ENCODE data around the gene RC3H1.
"Not testable (repeated sequence)": the region's sequence is repeated elsewhere in the genome, so short reads cannot be mapped to it uniquely, and the experiment has no call there.

The RC3H1 gene

DNA sequence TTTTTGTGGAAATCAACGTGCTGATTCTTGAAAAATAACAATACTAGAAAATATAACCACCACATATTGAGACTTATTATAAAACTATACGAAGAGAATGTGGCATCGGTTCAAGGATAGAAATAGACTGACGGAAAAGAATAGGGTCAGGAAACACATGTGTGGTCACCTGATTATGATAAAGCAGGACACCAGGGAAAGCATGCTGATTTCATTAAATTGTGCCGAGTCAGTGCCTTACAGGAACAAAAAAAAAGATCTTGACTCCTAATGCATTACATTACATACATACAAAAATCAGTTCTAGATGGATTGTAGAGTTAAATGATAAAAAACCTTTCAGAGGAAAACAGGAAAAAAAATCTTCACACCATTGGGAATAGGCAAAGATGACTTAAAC, 61.5 kb downstream of the RC3H1 start:
- DNase-seq (ENCODE audit: low read depth in 1 of 2, low spot score in 1 of 2): no peak

DNA sequence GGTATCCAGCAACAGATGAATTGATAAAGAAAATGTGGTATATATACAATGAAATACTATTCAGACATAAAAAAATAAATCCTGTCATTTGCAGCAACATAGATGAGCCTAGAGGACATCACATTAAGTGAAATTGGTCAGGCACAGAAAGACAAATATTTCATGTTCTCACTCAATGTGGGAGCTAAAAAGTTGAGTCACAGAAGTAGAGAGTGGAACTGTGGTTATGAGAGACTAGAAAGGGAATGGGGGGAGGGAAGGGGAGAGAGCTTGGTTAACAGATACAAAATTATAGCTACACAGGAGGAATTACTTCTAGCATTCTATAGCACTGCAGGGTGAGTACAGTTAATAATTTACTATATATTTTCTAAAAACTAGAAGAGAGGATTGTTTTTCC, 68.0 kb downstream of the RC3H1 start:
- no peak for DNase-seq (ENCODE audit: low read depth in 1 of 2, low spot score in 1 of 2)

GRCh38 chr1:173948594-173948993, 73.6 kb downstream of the RC3H1 start:
- DNase-seq (ENCODE audit: low read depth in 1 of 2, low spot score in 1 of 2): no peak

GRCh38 chr1:173946380-173946921, 75.7 kb downstream of the RC3H1 start:
- no peak for DNase-seq (ENCODE audit: low read depth in 1 of 2, low spot score in 1 of 2)

DNA sequence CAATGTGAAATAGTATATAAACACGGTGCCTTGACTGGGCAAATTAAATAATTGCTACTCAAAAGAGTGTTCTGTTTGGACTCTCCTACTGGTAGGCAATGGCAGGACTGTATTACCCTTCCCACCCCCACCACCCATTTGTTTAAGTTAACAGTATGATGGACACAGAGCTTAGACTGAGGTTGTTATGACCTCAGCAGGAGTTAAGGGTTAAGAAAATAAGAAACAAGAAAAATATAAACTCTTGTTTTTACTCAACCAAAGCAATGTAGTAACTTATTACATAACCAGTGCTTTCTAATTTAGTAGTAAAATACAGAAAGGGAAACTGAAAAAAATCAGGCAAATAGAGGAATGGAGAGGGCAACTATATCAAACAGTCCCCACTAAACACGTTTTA, 85.1 kb downstream of the RC3H1 start:
- DNase-seq (ENCODE audit: low read depth in 1 of 2, low spot score in 1 of 2): no peak

- DNase-seq (ENCODE audit: low read depth in 1 of 2, low spot score in 1 of 2): no peak
Measured at GRCh38 chr1:173934440-173934839, 87.7 kb downstream of the RC3H1 start.

GRCh38 chr1:173930541-173930940, 91.6 kb downstream of the RC3H1 start:
- not testable (repeated sequence) for DNase-seq (ENCODE audit: low read depth in 1 of 2, low spot score in 1 of 2)

GRCh38 chr1:173925306-173926242, 96.6 kb downstream of the RC3H1 start:
- no peak for DNase-seq (ENCODE audit: low read depth in 1 of 2, low spot score in 1 of 2)

DNA sequence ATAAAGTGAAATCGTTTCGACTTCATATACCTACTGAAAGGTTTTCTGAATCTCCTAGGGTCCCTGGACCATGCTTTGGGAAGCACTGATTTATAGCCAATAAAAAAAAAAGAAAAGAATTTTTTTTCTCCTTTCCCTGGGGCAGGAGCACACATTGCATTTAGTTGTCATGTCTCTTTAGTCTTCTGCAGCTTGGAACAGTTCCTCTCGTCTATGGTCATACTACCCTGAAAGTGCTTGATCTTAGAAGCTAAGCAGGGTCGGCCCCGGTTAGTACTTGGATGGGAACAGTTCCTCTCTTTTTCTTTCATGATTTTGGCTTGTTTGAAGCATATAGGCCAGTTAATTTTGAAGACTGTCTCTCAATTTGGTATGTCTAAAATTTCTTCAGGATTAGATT, 101.3 kb downstream of the RC3H1 start:
- no peak for DNase-seq (ENCODE audit: low read depth in 1 of 2, low spot score in 1 of 2)

- no peak for DNase-seq (ENCODE audit: low read depth in 1 of 2, low spot score in 1 of 2)
Measured at GRCh38 chr1:173917635-173918493, 104.3 kb downstream of the RC3H1 start.

DNA sequence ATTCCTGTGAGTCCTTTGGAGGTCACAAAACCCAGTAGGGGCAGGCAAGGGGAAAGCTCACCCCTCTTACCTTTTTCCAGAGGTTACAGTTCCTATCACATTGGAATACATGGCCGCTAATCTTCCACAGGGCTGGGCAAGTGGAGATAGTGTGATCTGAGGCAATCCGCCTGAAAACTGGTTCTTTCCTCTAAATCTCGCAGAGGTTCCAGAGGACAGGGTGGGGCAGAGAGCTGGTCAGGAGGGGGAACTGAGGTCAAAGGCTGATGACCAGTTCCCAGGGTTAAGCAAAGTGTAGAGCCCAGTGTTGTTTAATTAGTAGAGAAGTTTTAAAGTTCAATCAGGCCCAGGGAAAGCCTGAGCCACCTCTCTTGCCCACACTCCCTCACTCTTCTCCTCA, 105.0 kb downstream of the RC3H1 start, which contains the start of gene SERPINC1:
SERPINC1 (minus strand) TSS at position 179 of the 400 bp plus-strand sequence; CDS start at position 111, 68 bp downstream.
- no peak for DNase-seq (ENCODE audit: low read depth in 1 of 2, low spot score in 1 of 2)

DNA sequence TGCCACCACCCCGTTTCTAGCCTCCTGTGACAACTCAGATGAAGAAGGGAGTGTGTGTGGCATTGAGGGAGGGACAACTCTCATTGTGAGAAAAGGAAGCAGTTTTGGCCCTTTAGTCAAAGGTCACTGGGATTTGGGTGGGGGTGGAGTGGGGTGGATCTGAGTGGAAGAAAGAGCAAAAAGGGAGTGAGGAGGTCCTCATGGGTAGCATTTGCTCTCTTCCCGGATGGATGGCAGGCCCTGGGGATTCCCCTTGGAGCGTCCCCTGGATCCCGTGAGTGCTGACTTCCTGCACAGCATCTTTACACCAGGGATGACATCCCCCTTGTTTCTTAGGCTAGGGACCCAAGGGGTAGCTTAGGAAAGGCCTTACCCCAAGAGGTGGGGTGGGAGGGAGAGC, 105.5 kb downstream of the RC3H1 start:
- no peak for DNase-seq (ENCODE audit: low read depth in 1 of 2, low spot score in 1 of 2)

DNA sequence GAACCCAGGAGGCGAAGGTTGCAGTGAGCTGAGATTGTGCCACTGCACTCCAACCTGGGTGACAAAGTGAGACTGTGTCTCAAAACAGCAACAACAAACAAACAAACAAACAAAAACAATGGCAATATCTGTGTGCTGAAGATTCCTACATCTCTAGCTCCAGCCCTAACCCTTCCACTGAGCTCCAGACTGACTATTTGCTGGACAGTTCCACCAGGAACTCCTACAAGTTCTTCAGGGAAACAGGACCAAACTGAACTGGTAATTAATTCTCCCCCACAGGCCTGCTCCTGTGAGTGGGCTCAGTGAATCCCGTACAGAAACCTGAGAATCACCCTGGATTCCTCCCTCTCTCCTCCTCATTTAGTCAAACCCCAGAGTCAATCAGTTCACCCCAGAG, 106.6 kb downstream of the RC3H1 start:
- DNase-seq (ENCODE audit: low read depth in 1 of 2, low spot score in 1 of 2): no peak

GRCh38 chr1:173914366-173914871, 107.7 kb downstream of the RC3H1 start:
- no peak for DNase-seq (ENCODE audit: low read depth in 1 of 2, low spot score in 1 of 2)

DNA sequence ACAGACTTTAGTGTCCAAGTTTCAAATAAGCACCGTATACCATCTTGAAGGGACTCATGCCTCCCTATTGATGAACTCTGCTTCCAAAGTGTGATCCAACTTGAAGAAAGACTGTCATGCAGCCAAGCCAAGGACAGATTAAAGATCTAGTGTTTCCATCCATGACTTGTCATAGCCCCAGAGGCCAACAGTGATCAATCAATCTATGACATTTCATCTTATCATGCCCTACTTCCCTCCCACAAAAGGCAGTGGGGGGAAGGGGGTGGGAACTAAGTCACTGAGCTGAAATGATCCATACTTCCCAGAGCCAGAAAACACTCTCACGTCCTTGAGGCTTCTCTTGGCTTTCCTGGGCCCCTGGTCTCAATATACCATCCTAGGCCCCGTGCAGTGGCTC, 109.0 kb downstream of the RC3H1 start:
- no peak for DNase-seq (ENCODE audit: low read depth in 1 of 2, low spot score in 1 of 2)

- DNase-seq (ENCODE audit: low read depth in 1 of 2, low spot score in 1 of 2): no peak
Measured at GRCh38 chr1:173903827-173904531, 118.2 kb downstream of the RC3H1 start.

- DNase-seq (ENCODE audit: low read depth in 1 of 2, low spot score in 1 of 2): no peak
Measured at GRCh38 chr1:173900992-173901391, 121.2 kb downstream of the RC3H1 start.

DNA sequence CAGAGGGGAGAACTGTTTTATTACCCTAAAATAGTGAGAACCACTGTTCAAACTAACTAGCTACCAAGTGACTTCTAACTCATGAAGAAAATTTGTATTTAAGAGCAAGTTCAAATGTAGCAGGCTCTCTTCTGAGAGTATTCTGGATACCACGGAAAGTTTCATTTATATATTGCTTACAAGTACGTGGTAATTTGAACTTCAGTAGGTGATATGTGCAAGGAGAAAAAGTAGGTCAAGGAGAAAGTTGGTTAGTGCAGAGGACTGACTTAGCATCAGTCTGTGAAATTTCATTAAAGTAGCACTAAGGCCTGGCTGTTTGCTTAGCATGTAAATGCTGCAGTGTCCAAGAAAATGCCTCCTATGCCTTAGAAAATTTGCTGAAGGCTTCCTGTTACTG, 121.7 kb downstream of the RC3H1 start:
- no peak for DNase-seq (ENCODE audit: low read depth in 1 of 2, low spot score in 1 of 2)

DNA sequence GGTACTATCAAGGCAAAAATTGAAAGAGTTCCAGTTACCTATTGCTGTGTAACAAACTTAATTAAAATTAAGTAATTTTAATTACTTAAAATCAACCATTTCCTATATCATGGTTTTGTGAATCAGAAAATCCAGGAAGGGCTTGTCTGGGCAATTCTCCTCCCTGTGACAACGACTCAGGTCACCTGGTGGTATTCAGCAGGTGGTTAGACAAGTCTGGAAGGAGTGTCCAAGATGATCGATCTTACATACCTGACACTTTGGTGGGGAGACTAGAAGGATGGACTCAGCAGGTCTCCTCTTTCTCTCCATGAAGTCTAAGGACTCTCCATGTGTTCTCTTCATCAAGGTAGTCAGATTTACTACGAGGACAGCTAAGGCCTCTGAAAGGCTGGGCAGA, 128.0 kb downstream of the RC3H1 start:
- DNase-seq (ENCODE audit: low read depth in 1 of 2, low spot score in 1 of 2): no peak

GRCh38 chr1:173893611-173894010, 128.5 kb downstream of the RC3H1 start:
- DNase-seq (ENCODE audit: low read depth in 1 of 2, low spot score in 1 of 2): no peak

GRCh38 chr1:173889885-173890284, 132.3 kb downstream of the RC3H1 start:
- DNase-seq (ENCODE audit: low read depth in 1 of 2, low spot score in 1 of 2): no peak

Measured in activated T-helper 1 cell treated with anti-CD3 and anti-CD28 coated beads, Interleukin-2, amount 50 U/mL, for 16 hours (primary cell).